ENCODE data around the gene BMPR1A.
A peak's percentile ranks its signal among the peaks of the same experiment; 100 is the strongest.
"Not testable (repeated sequence)": the region's sequence is repeated elsewhere in the genome, so short reads cannot be mapped to it uniquely, and the experiment has no call there.

Gene BMPR1A

DNA sequence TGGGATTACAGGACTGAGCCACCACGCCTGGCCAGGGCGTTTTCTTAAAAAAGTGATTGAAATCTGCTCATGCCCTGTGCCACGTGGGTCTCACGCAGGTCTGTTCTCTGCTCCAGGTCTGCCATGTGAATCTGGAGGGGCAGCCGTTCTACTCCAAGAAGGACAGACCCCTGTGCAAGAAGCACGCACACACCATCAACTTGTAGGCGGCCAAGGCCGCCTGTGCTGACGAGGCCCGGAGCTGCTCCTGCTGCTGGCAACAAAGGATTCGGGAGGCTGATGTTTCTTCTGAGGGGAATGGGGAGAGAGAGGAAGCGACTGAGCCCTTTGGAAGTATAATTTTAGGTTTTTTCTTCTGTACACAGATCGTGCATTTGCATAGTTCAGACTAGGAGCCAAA is 23.6 kb upstream of the BMPR1A start:
- no peak for DNase-seq

GRCh38 chr10:86733260-86733671 is 23.2 kb upstream of the BMPR1A start:
- no peak for DNase-seq

DNA sequence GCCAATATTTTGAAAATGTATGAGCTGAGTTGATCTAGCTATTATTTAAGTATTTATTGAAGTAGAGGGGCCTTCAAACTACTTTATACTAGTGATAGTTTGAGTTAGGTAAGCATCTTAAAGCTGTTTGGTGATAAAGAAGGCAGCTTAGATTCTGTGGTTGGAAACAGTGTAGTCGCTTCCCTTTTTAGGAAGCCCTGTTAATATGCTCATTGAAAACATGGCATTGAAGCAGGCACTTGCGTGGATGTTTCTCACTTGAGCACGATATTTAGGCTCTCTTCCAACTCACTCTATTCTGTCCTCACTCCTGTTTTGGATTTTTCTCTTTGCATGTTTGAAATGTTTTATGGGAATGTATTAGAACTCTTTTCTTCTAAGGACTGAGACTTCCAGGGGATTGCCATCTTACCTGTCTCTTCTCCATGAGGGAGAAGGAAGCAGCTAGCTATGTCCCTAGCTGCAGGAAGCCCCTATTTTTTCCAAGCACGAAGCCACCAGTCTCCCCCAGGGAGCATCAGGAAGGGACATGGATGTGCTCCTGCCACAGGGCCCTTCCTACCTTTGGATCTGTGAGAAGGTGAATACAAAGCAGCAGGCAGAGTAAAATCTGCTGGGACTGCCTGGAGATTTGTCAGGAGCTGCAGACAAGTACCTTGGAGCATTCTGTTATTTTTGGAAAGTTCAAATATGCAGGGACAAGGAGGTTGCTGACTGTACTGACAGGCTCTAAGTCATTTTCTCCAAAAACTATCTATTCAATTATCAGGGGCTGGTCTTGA is 22.0 kb upstream of the BMPR1A start:
- DNase-seq: no peak

DNA sequence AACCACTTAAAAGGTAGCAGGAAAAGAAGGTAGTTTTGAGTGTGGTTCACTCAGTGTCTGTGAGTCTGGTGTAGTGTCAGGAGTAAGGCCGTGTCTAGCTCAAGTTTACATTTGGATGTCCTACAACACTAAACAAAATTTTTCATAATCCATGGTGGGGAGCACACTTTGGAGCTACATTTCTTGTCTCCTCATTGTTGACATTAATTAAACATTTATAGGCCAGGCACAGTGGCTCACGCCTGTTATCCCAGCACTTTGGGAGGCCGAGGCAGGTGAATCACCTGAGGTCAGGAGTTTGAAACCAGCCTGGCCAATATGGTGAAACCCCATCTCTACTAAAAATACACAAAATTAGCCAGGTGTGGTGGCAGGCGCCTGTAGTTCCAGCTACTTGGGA is 21.1 kb upstream of the BMPR1A start:
- DNase-seq: not testable (repeated sequence)

GRCh38 chr10:86742230-86742629 is 14.2 kb upstream of the BMPR1A start:
- DNase-seq: no peak

DNA sequence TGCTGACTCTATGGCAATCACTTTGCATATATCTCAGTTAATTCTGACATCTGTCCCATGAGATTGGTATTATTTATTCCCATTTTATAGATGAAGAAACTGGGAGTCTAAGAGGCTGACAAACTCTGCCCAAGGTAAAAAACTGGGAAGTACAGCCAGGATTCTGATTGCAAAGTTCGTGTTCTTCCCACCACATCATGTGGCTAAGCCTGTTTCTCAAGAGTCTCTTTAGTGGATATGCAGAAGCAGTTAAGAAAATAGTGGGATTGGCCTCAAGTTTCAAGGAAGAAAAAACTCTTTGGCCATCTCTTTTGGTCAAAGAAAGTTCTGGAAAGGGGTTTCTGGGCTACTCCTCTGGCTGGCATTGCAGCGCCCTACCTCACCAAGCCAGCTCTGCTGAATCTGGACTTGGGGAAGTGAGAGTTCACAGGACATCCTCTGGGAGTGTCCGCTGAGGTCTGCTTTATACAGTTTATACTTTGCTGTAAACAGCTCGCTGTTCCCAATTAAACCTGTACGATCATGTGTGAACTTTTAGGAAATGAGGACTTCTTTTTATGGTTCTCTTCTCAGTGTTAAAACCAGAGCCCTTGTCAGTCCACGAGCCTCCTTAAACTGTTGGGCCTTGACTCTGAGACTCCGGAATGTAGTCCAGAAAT is 12.2 kb upstream of the BMPR1A start:
- DNase-seq: no peak

DNA sequence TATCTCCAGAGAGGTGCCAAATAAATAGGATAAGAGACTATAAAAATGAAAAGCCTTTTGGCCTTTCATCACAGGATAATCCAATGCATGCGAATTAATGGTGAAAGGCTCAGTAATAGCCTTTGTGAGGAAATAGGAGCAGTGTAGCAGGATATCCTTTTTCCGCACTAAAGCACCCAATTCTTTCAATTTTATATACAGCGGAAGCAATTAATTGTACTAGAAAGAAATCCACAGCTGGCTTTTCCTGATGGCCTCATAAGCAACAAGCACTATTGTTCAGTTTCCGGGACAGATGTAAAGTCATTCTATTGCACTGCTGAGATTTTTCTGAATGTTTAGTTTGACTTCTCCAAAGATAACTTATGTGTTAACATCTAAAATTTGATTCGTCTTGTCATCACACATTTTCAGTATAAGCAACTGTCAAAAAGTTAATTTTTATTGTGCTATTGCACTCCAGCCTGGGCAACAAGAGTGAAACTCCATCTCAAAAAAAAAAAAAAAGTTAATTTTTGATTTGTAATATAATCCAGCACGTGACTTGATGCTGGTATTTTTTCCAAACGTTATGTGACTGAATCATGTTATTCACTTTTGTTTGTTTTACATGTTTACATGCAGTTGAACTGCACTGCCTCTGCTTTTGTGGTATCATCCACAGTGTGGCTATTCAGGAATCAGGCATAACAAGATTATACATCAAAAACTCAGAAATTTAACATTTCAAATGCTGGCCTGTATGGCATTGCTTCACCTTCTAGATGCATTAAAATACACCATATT is 8.4 kb upstream of the BMPR1A start:
- no peak for DNase-seq

DNA sequence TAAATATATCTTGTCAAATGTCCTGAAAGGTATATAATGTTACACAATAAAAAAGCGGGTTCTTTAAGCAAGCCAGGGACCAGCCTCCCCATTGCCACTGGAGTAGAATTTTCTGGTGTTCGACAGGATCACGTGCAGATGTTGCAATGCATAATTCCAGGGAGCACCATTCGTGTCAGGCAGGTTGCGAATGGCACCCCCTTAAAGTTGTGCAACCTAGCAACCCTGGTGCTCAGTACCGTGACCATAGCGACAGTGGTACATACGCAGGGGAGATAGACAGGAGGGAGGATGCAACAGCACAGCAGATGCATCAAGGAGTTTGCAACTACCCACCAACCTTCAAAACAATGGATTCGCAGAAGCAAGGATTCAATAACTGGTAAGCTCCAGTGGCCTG is 6.6 kb upstream of the BMPR1A start:
- no peak for DNase-seq

DNA sequence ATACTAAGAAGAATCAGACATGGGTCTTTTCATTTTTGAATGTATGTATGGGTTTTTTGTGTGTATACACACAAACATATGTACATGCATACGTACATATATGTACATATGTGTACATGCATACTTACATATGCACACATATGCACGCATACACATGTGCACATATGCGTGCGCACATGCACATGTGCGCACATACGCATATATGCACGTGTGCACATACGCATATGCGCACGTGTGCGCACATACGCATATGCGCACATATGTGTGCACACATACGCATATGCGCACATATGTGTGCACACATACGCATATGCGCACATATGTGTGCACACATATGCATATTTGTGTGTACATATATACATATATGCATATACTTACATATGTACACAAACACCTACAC is 4.9 kb upstream of the BMPR1A start:
- no peak for DNase-seq

DNA sequence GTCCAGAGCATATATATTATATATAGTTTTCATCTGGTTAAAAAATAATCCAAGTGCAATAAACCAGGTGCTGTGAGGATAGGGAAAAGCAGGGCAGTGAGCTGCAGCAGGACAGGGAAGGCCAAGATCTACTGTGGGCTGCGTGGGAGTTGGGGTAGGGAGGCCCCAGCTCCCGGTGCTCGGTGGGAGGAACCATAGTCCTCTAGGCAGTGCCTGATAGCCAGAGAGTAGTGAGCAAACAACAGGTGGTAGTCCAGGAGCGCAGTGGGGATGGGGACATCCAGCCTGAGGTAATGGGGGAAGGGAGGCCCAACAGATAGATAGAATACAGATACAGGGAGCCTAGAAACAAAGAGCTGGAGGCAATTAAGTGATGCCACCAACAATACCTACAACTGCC is 4.1 kb upstream of the BMPR1A start:
- no peak for DNase-seq

- no peak for DNase-seq
These were observed 3.4 kb upstream of the BMPR1A start for GRCh38 chr10:86753051-86753450.

DNA sequence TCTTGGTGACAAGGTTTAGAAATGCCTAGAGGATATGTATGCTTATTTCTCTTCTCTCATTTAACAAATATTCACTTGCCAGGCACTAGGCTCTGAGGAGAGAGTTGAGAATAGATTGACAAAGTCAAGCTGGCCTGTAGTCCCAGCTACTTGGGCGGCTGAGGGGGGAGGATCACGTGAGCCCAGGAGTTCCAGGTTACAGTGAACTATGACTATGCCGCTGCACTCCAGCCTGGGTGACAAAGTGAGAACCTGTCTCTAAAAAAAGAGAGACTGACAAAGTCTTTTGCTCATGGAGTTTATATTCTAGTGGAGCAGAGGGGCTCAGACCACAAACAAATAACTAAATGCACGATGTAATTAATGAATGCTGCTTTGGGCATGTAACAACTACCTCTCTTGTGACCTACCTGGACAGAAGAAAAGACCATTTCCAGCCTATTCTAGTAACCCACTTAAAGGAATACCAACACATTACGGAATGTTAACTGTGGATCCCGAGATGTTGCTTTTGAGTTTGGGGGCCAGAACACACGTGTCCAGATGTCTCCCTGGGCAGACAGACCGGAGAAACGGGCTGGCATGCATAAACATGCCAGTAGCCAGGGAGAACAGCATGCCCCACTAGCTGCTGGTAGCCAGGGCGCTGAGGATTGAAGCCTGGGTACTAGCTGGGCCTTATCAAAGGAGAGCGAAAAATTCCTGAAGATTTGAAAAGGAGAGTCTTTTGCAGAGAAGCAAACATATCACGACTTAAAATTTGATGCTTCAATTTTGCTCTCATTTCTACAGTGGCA is 2.6 kb upstream of the BMPR1A start:
- DNase-seq: no peak

DNA sequence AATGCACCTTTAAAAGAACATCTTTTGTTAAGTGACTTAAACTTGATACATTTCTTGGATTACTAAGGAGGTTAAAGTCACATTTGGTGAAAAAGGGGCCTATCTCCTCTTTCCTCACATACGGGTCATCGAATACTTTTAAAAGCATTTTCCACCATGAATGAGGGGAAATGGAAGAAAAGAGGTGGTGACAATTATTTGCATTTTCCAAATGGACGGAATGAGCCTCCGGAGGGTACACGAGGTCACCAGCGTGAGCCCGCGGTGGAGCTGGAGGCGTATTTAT is 1.0 kb upstream of the BMPR1A start:
- DNase-seq: no peak

- DNase-seq: peak; percentile 97
These were observed 494 bp upstream of the BMPR1A start for GRCh38 chr10:86755740-86756510.

GRCh38 chr10:86757113-86757972 is 924 bp downstream of the BMPR1A start:
- no peak for DNase-seq

- DNase-seq: no peak
These were observed 2.0 kb downstream of the BMPR1A start for GRCh38 chr10:86758189-86759072.

GRCh38 chr10:86759073-86759672 is 2.8 kb downstream of the BMPR1A start:
- DNase-seq: no peak

- no peak for DNase-seq
These were observed 7.0 kb downstream of the BMPR1A start for GRCh38 chr10:86763404-86763803.

GRCh38 chr10:86765548-86765947 is 9.1 kb downstream of the BMPR1A start:
- DNase-seq: no peak

Measured in activated CD8-positive, alpha-beta memory T cell treated with anti-CD3 and anti-CD28 coated beads for 24 hours (primary cell).